ENCODE measurements around the gene EXO1.
"Not testable (repeated sequence)": the region's sequence is repeated elsewhere in the genome, so short reads cannot be mapped to it uniquely, and the experiment has no call there.

EXO1 gene

DNA sequence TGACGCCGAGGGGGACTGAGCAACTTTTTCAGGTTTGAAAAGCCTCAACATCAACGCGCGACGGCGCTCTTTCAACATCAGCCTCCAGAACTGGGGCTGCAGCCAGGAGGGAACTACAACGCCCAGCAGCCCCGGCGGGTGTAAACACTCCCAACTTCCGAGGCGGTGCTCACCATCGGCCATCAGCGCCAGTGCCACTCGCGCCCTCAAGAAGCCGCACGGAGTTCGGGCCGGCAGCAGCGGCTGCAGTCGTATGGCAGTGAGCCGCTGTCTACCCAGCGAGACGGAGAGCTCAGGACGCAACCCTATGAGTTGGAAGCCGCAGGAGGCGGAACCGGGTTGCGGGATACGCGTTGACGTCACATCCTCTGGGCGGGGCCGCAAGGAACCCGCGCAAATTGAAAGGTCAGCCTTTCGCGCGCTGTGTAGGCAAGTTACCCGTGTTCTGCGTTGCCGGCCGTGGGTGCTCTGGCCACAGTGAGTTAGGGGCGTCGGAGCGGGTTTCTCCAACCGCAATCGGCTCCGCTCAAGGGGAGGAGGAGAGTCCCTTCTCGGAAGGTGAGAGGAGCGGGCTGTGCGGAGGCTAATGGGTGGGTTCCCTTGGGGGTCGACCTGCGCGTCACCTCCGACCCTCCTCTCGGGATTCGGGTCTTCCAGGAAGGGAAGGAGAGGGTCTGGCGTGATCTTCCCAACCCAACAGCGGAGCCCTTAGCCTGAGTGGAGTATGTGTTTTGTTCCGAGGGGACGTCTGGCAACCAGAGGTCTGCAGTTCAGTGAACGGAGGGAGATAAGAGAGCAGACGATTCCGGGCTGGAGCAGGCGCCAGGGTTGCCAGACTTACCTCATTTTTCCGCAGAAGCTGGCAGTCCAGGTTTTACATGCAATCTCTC is at the start of gene EXO1:
EXO1 (plus strand) TSS at position 409 of the 890 bp plus-strand sequence. CDS start 2,222 bp downstream, outside the sequence.
- DNase-seq = peak; percentile 98

DNA sequence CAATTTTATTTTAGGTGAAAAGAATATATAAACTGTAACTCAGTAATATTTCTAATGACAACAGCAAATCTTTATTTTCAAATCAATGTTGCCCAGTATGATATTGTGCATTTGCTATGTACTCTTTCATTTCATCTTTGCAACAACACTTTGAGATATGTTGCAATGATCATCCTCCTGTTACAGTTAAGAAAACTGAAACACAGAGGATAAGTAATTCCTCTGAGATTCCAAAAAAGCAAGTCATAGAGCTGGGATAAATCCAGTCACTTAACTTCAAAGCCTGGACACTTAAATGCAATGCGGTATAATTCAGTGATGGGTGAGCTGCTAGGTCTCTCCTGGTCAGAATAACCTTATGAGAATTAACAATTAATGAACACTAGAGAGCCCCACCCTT is 48.6 kb upstream of the EXO1 start:
- no peak for DNase-seq

DNA sequence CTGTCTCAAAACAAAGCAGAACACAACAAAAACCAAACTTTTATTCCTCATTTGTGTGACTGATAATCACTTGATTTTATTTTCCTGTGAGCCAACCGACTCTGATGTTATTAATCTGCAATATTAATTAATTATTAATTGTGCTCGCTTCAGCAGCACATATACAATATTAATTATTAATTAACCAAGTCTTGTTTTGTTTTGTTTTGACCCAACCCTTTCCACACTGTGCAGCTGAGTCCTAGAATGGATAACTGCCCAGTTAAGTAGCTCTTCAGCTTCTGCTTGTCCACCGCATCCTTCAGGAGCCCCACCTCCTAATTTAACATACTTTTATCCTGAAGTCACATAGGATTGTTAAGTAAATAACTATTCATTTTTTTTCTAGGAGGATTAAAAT is 47.4 kb upstream of the EXO1 start:
- DNase-seq = no peak

DNA sequence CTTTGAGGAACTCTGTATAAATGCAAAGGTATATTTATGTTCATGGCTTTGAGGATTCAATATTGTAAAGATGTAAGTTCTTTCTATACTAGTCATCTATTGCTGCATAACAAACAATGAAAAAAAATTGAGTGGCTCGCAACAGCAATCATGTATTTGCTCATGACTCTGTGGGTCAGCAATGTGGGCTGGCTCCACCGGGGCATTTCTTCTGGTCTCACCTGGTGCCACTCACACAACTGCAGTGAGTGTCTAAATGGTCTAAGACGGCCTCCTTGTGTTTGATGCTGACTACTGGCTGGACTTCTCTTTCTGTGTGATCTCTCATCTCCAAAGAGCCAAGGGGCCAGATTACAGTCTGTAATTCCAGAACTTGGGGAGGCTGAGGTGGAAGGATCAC is 45.1 kb upstream of the EXO1 start:
- no peak for DNase-seq

DNA sequence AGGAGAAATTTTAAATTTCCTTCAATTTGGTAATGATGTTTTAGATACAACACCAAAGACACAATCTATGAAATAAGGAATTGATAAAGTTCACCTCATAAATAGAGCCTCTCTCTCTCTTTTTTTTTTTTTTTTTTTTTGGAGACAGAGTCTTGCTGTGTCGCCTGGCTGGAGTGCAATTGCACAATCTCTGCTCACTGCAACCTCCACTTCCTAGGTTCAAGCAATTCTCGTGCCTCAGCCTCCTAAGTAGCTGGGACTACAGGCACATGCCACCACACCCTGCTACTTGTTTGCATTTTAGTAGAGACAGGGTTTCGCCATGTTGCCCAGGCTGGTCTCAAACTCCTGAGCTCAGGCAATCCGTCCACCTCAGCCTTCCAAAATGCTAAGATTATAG is 43.3 kb upstream of the EXO1 start:
- not testable (repeated sequence) for DNase-seq

DNA sequence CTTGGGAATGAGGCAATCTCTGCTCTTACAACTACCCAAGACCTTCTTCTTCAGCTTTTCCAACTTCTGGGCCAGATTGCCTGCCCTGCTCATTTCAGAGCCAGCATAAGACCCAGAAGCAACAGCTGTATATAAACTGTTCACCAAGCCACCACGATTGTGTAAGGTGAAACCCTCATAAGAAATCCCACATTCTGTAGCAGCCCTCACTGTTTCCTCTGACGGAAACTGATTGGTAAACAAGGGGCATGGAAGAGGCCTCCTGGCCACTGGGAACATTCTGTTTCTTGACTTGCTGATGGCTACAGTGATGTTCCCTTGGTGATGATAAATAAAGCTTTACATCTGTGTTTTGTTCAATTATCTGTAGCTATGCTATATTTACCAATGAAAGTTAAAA is 39.7 kb upstream of the EXO1 start:
- no peak for DNase-seq

DNA sequence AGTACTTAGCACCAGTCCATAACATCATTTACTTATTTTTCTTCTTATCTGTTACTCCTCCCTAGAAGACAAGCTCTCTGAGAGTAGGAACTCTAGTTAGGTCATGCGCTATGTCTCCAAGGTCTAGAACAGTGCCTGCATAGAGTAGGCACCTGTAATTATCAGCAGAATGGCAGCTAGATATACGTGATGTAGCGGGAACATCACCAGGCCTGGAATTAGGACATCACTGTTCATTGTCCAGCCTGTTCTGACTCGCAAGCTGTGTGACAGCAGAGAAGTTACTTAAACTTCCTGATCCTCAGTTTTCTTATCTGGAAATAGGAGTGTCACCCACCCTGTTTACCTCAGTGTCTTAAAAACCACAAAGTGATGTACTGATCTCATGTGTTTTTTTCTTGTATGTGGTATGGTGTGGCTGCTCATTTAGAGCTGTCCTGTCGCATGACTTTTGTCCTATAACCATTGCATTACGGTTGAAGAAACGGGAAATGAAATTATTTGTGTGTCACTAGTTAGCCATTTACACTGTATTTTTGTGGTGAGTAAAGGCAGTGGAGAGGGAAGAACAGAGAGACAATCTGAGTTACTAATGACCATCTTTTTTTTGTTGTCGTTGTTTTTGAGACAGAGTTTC is 37.1 kb upstream of the EXO1 start:
- DNase-seq = no peak

DNA sequence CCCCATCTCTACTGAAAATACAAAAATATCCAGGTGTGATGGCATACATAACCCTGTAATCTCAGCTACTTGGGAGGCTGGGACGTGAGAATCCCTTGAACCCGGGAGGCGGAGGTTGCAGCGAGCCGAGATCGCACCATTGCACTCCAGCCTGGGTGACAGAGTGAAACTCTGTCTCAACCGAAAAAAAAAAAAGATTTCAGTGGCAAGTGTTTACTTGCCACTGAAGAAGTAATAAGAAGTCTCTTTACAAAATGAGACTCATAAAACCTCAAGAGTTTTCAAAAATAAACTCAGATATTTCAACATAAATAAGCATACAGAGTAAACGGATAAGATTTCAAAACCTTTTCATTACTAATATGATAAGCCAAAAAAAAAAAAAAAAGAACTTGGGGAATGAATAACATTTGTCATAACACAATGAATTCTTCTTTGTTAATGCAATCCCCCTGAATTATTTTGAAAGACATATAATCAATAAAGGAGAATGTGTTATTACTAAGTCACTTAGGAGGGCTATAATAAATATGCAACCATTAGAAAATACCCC is 34.2 kb upstream of the EXO1 start:
- DNase-seq = no peak

DNA sequence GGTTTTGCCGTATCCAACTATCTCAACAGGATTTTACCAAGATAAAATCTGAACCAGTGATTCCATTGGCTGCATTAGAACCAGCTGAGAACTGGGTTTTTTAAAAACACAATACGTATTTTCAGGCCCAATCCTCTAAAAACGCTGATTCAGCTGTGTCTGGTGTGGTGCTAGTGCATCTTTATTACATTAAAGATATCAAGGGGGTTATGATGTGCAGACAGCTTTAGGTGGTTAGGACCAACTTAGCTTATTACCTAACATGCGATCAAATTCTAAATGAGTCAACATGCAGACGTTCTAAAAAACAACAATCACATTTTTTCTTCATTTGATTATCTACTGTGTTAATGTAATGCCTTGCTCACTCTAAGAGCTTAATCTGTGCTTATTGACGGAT is 32.0 kb upstream of the EXO1 start:
- no peak for DNase-seq

DNA sequence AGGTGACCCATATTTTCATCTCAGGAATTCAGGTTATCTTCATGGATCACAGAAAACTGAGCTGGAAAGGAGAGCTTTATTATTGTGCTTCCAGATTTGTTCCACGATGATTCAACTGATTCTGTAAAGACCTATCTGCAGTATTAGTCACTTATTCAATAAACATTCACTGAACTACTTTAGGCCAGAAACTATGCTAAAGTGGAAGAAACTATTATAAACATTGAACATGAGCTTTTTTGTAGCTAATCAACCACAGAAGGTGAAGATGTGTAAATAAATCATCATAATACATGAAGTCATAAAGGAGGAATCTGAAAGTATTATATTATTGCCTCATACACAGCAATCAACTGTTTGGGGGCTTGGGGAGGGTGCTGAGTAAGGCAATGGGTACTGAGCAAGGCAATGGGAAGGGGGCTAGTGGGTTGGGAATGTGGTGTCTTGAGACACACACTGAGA is 30.6 kb upstream of the EXO1 start:
- DNase-seq = no peak

DNA sequence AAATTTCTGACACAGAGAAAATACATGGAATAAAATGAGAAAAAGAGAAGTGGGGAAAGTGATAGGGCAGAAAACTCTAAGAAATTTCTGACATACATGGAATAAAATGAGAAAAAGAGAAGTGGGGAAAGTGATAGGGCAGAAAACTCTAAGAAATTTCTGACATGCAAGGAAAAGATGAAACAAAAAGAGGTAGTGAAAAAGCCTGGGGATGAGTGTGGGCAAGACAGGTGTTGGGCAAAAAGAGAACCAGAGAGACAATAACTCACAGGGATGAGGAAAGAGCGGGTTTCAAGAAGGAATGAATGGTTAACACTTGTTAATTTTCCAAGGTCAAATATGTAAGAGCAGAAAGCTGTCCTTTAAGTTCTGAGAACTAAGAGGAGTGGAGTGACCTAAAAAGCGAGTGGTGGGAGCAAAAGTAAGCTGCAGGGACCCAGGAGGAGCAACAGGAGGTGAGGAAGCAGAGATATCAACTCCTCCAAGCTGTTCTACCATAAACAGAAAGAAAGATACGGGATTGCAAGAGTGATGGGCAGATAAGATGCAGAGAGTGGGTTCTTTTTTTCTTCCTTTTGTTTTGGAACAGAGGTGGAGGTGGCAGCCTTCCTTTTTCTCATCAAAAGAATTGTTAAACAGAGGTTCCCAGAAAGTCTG is 29.9 kb upstream of the EXO1 start:
- no peak for DNase-seq

DNA sequence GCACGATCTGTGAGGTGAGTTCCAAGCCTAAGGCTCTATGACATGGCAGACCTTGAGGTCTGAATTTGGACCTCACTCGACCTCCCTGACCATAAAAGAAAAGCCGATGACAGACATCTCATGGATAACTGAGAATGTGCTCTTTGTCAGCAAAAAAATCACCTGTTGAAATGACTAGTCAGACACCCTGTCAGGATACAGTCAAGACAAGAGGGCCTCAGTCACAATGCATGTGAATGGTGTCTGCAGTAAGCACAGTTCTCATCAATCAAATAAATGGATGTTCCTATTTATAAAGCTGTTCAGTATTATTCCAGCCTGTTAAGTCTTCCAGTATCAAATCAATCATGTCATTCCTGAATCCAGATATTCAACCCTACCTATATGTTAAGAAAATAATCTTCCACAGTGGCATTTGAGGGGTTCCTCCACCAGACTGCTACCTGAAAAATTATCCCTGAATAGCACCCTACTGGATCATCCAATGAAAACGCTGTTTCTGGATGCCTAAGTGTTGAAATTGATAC is 28.6 kb upstream of the EXO1 start:
- DNase-seq = no peak

DNA sequence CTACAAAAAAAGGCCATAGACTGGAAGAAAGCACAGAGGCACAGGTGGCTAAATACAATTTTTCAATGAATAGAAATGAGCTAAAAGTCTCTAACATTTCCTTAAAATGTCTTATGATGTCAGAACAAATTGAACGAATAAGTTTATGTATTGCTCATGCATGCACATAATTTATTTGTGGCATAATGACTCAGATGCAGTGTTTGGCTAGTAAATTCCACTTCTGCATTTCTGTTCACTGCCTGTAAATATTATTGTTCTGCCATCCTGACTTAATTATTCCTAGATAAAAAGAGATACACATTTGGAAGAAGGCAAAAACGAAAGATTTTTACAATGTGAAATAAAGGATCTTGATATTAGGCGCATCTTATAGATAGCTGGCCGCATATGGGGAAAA is 26.6 kb upstream of the EXO1 start:
- DNase-seq = no peak

DNA sequence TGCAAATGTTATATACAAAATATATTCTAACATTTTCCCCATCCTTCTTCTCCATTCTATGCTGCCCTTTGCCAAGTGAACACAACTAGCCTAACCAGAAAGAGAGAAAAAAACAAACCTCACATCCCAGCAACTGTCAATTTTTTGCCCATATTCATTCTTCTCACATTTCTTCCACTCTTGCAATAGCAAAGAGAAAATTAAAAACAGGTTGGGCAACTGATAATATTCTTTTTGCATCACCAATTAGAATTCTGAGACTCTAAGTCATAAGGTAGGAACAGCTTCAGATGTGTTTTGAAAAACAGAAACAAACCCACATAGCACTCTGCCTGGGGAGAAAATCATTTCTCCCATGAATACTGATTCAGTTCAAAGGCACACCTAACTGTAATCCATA is 25.2 kb upstream of the EXO1 start:
- DNase-seq = no peak

DNA sequence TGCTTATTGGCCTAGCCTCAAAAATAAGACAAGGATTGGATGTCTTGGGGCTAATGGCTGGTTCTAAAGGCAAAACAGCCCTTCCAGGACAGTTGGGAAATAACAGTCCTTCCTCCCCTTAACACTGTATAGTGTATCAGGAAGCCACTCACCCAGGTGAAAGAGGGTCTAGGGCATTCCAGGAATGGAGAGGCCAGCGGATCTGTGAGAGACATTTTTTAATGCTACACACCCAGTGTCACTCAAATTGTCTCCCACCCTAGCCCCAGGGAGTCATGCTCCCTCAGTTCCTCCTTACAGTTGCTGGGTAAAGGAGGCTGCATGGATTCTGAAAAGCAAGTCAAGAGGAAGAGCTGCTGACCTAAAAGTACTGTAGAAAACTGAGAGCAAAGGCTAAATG is 24.1 kb upstream of the EXO1 start:
- no peak for DNase-seq

DNA sequence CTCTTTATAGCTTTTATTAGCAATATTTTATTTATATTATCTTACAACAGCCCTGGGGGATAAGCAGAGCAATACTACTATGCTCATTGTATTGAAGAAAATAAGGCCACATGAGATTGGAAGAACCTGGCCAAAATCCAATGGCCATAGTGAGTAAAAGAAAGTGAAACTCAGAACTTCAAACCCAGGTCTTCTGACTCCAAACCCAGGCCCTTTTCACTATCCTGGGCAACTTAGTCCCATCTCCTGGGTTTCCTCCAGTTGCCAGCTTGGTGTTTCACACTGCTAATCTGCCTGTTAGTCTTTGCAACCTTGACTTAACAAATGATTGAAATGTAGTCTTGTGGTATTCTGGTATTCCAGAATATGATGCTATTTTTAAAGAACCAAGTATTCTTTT is 22.4 kb upstream of the EXO1 start:
- DNase-seq = no peak

DNA sequence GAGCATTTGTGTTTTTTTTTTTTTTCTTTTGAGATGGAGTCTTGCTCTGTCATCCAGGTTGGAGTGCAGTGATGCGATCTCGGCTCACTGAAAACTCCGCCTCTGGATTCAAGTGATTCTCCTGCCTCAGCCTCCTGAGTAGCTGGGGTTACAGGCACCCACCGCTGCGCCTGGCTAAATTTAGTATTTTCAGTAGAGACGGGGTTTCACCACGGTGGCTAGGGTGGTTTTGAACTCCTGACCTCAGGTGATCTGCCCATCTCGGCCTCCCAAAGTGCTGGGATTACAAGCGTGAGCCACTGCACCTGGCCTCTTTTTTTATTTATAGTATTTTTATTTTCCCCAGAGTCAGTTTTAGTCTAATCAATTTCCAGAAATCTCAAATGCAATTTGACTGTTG is 21.4 kb upstream of the EXO1 start:
- not testable (repeated sequence) for DNase-seq

DNA sequence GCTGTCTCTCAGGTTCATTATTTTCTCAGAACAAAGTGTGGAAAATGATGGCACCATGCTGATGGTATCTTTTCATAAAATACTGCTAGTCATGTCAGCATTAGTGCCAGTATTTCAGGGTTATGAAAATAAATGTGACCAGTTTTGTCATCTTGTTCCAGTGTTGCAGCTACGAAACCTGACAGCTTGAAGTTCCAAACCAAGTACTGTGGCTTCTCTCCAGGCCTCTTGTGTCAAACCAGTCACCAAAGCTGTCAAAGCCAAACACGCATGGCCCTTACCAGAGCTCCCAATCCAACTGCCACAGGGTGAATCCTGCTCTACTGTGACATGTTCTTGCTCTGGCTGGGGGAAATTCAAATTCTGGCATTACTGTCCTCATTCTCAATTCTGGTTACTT is 20.7 kb upstream of the EXO1 start:
- DNase-seq = no peak

DNA sequence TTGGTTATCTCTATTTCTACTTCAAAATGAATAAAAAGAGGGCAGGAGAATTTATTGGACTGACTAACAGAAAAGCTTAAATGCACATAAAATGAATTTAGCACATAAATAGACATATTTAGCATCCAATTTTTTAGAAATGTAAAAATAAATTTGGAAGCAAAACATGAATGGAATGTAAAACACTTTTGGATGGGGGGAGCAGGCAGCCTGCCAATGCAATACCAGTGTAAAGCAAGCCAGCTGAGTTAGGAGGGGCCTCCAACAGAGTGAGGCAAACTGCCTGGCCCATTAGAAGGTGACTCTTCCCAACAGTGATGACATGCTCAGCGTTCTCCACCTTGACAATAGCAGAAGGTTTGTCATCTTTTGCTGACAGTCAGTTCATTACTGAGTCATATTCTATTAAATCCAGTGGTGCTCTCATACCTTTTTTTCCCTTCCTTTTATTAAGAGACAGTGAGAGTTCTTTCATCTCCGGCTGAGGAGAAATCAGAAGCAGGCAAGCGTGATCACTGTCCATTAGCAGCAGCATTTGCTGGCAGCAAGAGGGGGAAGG is 19.5 kb upstream of the EXO1 start:
- DNase-seq = no peak

DNA sequence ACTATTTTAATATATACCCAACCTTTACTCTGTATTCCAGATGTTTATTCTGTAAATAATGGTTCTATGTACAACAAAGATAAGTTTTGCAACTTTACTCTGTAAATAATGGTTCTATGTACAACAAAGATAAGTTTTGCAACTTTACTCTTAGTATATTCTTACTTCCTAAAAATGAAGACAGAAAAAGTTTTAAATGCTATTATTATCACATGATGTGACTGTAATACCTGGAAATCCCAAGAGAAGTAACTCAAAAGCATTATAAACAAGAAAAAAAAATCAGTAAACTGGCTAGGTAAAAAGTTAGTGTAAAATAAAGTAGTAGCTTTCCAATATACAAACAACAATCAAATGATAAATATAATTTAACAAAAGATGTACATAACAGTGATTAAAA is 18.5 kb upstream of the EXO1 start:
- no peak for DNase-seq

DNA sequence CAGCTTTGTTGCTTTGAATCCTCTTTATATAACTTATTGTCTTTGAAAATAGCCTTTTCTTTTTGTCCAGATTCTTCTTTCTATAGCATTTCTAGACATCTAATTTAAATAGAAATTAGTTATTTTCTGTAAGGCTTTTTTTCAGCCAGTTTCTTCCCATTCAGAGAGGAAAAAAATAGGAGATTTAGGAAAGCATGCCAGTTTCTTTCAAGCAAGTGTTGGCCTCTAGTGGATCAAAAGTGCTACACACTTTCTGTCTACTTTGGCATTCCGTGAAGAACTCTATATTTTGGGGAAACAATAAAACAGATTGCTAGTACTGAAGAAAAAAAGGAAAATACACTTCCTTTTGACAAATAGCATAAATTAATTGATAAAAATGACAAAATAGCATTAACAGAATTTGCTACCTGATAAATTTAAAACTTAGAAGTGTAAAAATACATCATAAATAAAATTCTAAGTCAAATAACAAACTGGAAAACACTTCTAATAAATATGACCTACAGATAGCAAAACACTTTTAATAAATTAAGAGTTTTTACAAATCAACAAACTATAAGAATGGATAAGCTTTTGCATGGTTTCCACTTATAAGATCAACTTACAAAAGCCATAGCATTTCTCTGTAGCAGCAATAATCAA is 13.1 kb upstream of the EXO1 start:
- peak; percentile 64 for DNase-seq

DNA sequence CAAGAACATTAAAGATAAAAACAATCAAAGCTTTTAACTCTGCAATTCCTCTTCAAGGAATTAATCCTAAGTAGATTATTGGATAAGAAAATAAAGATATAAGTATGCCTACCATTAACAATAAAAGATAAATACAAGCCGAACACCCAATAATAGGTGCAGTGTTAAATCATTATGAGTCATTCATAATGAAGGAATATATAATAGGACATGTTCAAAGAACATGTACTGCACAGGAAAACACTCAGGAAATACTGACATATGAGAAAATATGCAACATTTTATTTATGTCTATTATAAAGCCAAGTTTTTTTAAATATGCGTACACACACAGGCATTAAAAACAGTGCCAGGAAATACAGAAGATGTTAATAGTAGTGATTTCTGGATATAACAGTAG is 11.1 kb upstream of the EXO1 start:
- no peak for DNase-seq

DNA sequence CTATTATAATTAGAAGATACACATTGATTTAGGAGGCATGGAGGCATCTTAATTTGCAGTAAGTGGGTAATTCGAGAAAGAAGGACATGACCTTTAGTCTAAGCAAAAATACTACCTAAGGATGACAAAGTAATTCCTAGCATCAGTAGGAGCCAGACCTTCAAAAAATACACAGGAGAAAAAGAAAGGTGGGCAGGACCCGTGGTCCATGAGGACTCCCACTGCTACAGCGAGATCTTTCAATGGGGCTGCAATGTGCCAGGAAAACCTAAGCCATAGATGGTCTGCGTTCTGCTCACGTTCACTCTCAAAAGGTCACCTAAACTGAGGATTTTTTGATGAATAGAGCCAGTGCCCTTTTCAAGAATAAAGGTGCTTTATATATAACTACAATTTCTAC is 10.6 kb upstream of the EXO1 start:
- no peak for DNase-seq
